ENCODE measurements around the gene D2HGDH. TPM values are rescaled to one million over a fixed set of nuclear protein-coding genes. Genes with fewer than 3 reads are reported as not detected.
"Not testable (repeated sequence)": the region's sequence is repeated elsewhere in the genome, so short reads cannot be mapped to it uniquely, and the experiment has no call there.

Gene D2HGDH
- total and polyA plus RNA-seq, 10 donors: 18.8 to 69.8 (median 38.0) TPM

GRCh38 chr2:241741016-241741415 is 6.6 kb downstream of the D2HGDH start:
- H3K27ac ChIP-seq: peak overlapping the region in 3 of 8 donors; percentile 18 to 57 (median 40)
- H3K9me3 ChIP-seq: peaks cover 0 to 3% (median 0%) of the 10 kb centered on the region in 8 donors
- DNase-seq: peak; percentile 78
- TF ChIP-seq POLR2A (IDR thresholded peaks at IDR 0.05) (no peak), POLR2AphosphoS5 (IDR thresholded peaks at IDR 0.05) (peak; percentile 28 to 68 (median 44))
- TF ChIP-seq, protein P1, sequence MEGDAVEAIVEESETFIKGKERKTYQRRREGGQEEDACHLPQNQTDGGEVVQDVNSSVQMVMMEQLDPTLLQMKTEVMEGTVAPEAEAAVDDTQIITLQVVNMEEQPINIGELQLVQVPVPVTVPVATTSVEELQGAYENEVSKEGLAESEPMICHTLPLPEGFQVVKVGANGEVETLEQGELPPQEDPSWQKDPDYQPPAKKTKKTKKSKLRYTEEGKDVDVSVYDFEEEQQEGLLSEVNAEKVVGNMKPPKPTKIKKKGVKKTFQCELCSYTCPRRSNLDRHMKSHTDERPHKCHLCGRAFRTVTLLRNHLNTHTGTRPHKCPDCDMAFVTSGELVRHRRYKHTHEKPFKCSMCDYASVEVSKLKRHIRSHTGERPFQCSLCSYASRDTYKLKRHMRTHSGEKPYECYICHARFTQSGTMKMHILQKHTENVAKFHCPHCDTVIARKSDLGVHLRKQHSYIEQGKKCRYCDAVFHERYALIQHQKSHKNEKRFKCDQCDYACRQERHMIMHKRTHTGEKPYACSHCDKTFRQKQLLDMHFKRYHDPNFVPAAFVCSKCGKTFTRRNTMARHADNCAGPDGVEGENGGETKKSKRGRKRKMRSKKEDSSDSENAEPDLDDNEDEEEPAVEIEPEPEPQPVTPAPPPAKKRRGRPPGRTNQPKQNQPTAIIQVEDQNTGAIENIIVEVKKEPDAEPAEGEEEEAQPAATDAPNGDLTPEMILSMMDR (IDR thresholded peaks at IDR 0.05 in 8 of 11, conservative IDR thresholded peaks at IDR 0.05 in 3 of 11): no peak
- 23 to 60% (median 39%) methylated on average over 9 to 10 of the region's 10 CpGs for WGBS, 5 donors
- peaks cover 0 to 53% (median 26%) of the 10 kb centered on the region in 6 donors for H3K36me3 ChIP-seq
- H3K4me1 ChIP-seq: peaks cover 0 to 61% (median 24%) of the 10 kb centered on the region in 6 donors
- H3K4me3 ChIP-seq: peak overlapping the region in 1 of 8 donors; percentile 36
- no peaks in the 10 kb centered on the region for H3K27me3 ChIP-seq (replicated peaks in 1 of 7)
- intact Hi-C loops (cut with DNase I; ENCODE audit: low total_unique reads): no loop called here

DNA sequence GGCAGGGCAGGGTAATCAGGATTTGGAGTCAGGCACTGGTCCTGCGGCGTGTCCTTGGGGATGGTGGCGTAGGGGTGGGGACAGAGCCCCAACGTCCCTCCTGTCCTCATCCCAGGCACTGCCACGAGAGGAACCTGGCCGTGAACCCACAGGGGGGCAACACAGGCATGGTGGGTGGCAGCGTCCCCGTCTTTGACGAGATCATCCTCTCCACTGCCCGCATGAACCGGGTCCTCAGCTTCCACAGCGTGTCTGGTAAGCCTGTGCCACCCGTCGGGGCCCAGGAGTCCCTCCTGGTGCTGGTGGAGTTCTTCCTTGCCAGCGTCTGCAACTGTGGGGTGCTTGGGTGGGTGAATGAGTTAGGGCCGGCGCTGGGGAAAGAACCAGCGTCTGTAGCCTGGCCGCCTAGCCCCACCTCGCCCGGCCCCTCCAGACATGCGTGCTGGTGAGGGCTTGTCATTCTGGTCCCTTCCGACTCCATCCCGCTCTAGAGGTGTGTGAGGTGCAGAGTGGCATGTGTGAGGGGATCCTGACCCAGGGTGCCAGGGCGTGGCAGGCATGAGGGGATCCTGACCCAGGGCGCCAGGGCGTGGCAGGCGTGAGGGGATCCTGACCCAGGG is 8.0 kb downstream of the D2HGDH start:
- no peak for DNase-seq
- peaks cover 0 to 10% (median 0%) of the 10 kb centered on the region in 8 donors for H3K9me3 ChIP-seq
- no peak overlapping the region for H3K4me3 ChIP-seq
- no peak overlapping the region for H3K27ac ChIP-seq
- H3K27me3 ChIP-seq (replicated peaks in 1 of 7): no peaks in the 10 kb centered on the region
- intact Hi-C loops (cut with DNase I; ENCODE audit: low total_unique reads): no loop called here
- H3K4me1 ChIP-seq: peaks cover 0 to 47% (median 20%) of the 10 kb centered on the region in 6 donors
- 94 to 98% (median 96%) methylated on average over 19 to 28 of the region's 28 CpGs for WGBS, 5 donors
- peaks cover 0 to 68% (median 26%) of the 10 kb centered on the region in 6 donors for H3K36me3 ChIP-seq
- TF ChIP-seq POLR2AphosphoS5 (IDR thresholded peaks at IDR 0.05) (no peak), POLR2A (IDR thresholded peaks at IDR 0.05) (no peak)
- TF ChIP-seq, protein P1 (IDR thresholded peaks at IDR 0.05 in 8 of 11, conservative IDR thresholded peaks at IDR 0.05 in 3 of 11): no peak

- 88 to 99% (median 93%) methylated on average over 8 to 15 of the region's 15 CpGs for WGBS, 5 donors
Observed at GRCh38 chr2:241743008-241743407, 8.6 kb downstream of the D2HGDH start.

DNA sequence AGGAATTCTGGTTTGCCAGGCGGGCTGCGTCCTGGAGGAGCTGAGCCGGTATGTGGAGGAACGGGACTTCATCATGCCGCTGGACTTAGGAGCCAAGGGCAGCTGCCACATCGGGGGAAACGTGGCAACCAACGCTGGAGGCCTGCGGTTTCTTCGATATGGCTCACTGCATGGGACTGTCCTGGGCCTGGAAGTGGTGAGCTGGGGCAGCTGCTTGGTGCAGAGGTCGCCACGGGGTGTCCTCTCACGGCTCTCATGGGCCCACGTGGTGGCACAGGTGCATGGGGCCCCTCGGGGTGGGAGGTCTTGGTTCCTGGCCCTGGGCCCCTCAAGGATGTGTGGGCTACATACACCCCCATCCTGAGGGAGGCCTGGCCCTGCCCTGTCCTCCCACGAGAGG is 9.2 kb downstream of the D2HGDH start:
- peaks cover 0 to 35% (median 18%) of the 10 kb centered on the region in 6 donors for H3K4me1 ChIP-seq
- no peaks in the 10 kb centered on the region for H3K27me3 ChIP-seq (replicated peaks in 1 of 7)
- TF ChIP-seq POLR2AphosphoS5 (IDR thresholded peaks at IDR 0.05): no peak
- TF ChIP-seq POLR2A (IDR thresholded peaks at IDR 0.05): no peak
- TF ChIP-seq, protein P1 (IDR thresholded peaks at IDR 0.05 in 8 of 11, conservative IDR thresholded peaks at IDR 0.05 in 3 of 11): no peak
- WGBS, 5 donors: 88 to 96% (median 93%) methylated on average over 4 to 16 of the region's 16 CpGs
- no peak overlapping the region for H3K4me3 ChIP-seq
- peaks cover 0 to 10% (median 0%) of the 10 kb centered on the region in 8 donors for H3K9me3 ChIP-seq
- peaks cover 0 to 69% (median 27%) of the 10 kb centered on the region in 6 donors for H3K36me3 ChIP-seq
- H3K27ac ChIP-seq: no peak overlapping the region
- peak; percentile 70 for DNase-seq
- intact Hi-C loops (cut with DNase I; ENCODE audit: low total_unique reads): no loop called here

More at GRCh38 chr2:241743008-241743407, 8.6 kb downstream of the D2HGDH start:
- H3K4me3 ChIP-seq; H3K27me3 ChIP-seq (replicated peaks in 1 of 7); H3K27ac ChIP-seq; intact Hi-C loops (cut with DNase I; ENCODE audit: low total_unique reads): not testable (repeated sequence)
- H3K9me3 ChIP-seq: peaks cover 0 to 10% (median 0%) of the 10 kb centered on the region in 8 donors
- H3K36me3 ChIP-seq: peaks cover 0 to 71% (median 26%) of the 10 kb centered on the region in 6 donors
- peak; percentile 72 for DNase-seq
- peaks cover 0 to 41% (median 18%) of the 10 kb centered on the region in 6 donors for H3K4me1 ChIP-seq

All from spleen (tissue), 11 donors.